Endothelial cell (in vitro differentiated cells): ENCODE results near the gene ARHGEF19. TPM values are rescaled to one million over a fixed set of nuclear protein-coding genes. Genes with fewer than 3 reads are reported as not detected.

Source experiments
- DNase-seq: peaks from one replicate; pipeline ENCODE4 v3.0.0; 2021; ENCODE audit warnings: low spot score
- H3K27ac Mint-ChIP-seq: one replicate; pipeline ENCODE4 v1.8.0; 2021; ENCODE audit warnings: mixed read lengths, inconsistent platforms; ENCODE audit not compliant: unreplicated experiment
- H3K27me3 Mint-ChIP-seq: one replicate; pipeline ENCODE4 v1.8.0; 2021; ENCODE audit warnings: mild to moderate bottlenecking, moderate library complexity, mixed read lengths, inconsistent platforms; ENCODE audit not compliant: unreplicated experiment
- H3K36me3 Mint-ChIP-seq: one replicate; pipeline ENCODE4 v1.8.0; 2021; ENCODE audit warnings: mild to moderate bottlenecking, low read depth, mixed read lengths, inconsistent platforms; ENCODE audit not compliant: unreplicated experiment
- H3K4me1 Mint-ChIP-seq: one replicate; pipeline ENCODE4 v1.8.0; 2021; ENCODE audit warnings: mild to moderate bottlenecking, mixed read lengths, inconsistent platforms; ENCODE audit not compliant: unreplicated experiment
- H3K4me3 Mint-ChIP-seq: one replicate; pipeline ENCODE4 v1.8.0; 2021; ENCODE audit warnings: mild to moderate bottlenecking, mixed read lengths, inconsistent platforms; ENCODE audit not compliant: unreplicated experiment
- H3K9me3 Mint-ChIP-seq: one replicate; pipeline ENCODE4 v1.8.0; 2021; ENCODE audit warnings: mixed read lengths, inconsistent platforms; ENCODE audit not compliant: unreplicated experiment
- CTCF ChIP-seq: fragments of 200-600 bp; sonication (generic); IDR thresholded peaks from one replicate; pipeline ENCODE4 v1.5.0; 2021; ENCODE audit warnings: antibody characterized with exemption; ENCODE audit not compliant: unreplicated experiment
- total RNA-seq: library from RNA; stranded (reverse); fragmentation: NEBNext Ultra II Directional; extraction: Animal tissue kit (Norgen Biotek cat#: 25700); gene quantifications from one replicate; pipeline ENCODE4 v1.2.1, GENCODE V29; 2021; ENCODE audit not compliant: unreplicated experiment

The ARHGEF19 gene
- total RNA-seq, 1 donor from 2014 or later: 14.0 TPM

GRCh38 chr1:16186655-16187235, 25.7 kb downstream of the ARHGEF19 start:
- Mint-ChIP-seq H3K4me1 (peaks cover 22% of the 10 kb centered on the region), H3K27ac (no peak overlapping the region), H3K4me3 (no peak overlapping the region), H3K27me3 (peaks cover 5% of the 10 kb centered on the region), H3K36me3 (no peaks in the 10 kb centered on the region), H3K9me3 (no peaks in the 10 kb centered on the region)
- DNase-seq: no peak
- no peak for TF ChIP-seq CTCF

GRCh38 chr1:16184557-16185303, 27.7 kb downstream of the ARHGEF19 start:
- Mint-ChIP-seq H3K4me3 (no peak overlapping the region), H3K36me3 (no peaks in the 10 kb centered on the region), H3K27me3 (peaks cover 5% of the 10 kb centered on the region), H3K27ac (no peak overlapping the region), H3K4me1 (peaks cover 17% of the 10 kb centered on the region), H3K9me3 (no peaks in the 10 kb centered on the region)
- TF ChIP-seq CTCF: no peak
- DNase-seq: no peak

GRCh38 chr1:16183765-16184556, 28.5 kb downstream of the ARHGEF19 start:
- Mint-ChIP-seq H3K27me3 (peaks cover 7% of the 10 kb centered on the region), H3K36me3 (no peaks in the 10 kb centered on the region), H3K27ac (no peak overlapping the region), H3K4me3 (no peak overlapping the region), H3K9me3 (no peaks in the 10 kb centered on the region), H3K4me1 (peaks cover 20% of the 10 kb centered on the region)
- no peak for TF ChIP-seq CTCF
- DNase-seq: no peak

- no peaks in the 10 kb centered on the region for H3K36me3 Mint-ChIP-seq
- H3K4me1 Mint-ChIP-seq: peaks cover 26% of the 10 kb centered on the region
- no peaks in the 10 kb centered on the region for H3K9me3 Mint-ChIP-seq
- H3K4me3 Mint-ChIP-seq: no peak overlapping the region
- no peak for DNase-seq
- TF ChIP-seq CTCF: no peak
- peak overlapping the region; percentile 70 for H3K27ac Mint-ChIP-seq
- peaks cover 11% of the 10 kb centered on the region for H3K27me3 Mint-ChIP-seq
These were observed 29.3 kb downstream of the ARHGEF19 start for GRCh38 chr1:16183179-16183578.
